ENCODE results near the gene ANXA11. TPM values are rescaled to one million over a fixed set of nuclear protein-coding genes. Genes with fewer than 3 reads are reported as not detected.
A peak's percentile ranks its signal among the peaks of the same experiment; 100 is the strongest.

Gene ANXA11
- total RNA-seq, 1 donor from 2014 or later = 390 TPM

GRCh38 chr10:80154626-80154977, 50.7 kb downstream of the ANXA11 start:
- peaks cover 88% of the 10 kb centered on the region for H3K36me3 ChIP-seq
- H3K4me3 ChIP-seq = no peak overlapping the region
- peaks cover 7% of the 10 kb centered on the region for H3K9me3 ChIP-seq (replicated peaks)
- no peak for DNase-seq
- intact Hi-C loops (cut with micrococcal nuclease) = no loop called here
- H3K27me3 ChIP-seq (ENCODE audit: low read depth) = no peaks in the 10 kb centered on the region
- TF ChIP-seq CTCF (IDR thresholded peaks at IDR 0.05; ENCODE audit: borderline replicate concordance) = no peak
- no peak overlapping the region for H3K27ac ChIP-seq (replicated peaks)
- peaks cover 45% of the 10 kb centered on the region for H3K4me1 ChIP-seq

GRCh38 chr10:80153460-80153859, 51.9 kb downstream of the ANXA11 start:
- no peak for DNase-seq
- no peak for TF ChIP-seq CTCF (IDR thresholded peaks at IDR 0.05; ENCODE audit: borderline replicate concordance)
- Histone ChIP-seq H3K9me3 (replicated peaks) (peaks cover 17% of the 10 kb centered on the region), H3K27ac (replicated peaks) (peak overlapping the region; percentile 34), H3K27me3 (ENCODE audit: low read depth) (no peaks in the 10 kb centered on the region), H3K36me3 (peaks cover 95% of the 10 kb centered on the region), H3K4me1 (peaks cover 34% of the 10 kb centered on the region), H3K4me3 (no peak overlapping the region)
- intact Hi-C loops (cut with micrococcal nuclease) = no loop called here

- TF ChIP-seq CTCF (IDR thresholded peaks at IDR 0.05; ENCODE audit: borderline replicate concordance) = no peak
- peaks cover 17% of the 10 kb centered on the region for H3K9me3 ChIP-seq (replicated peaks)
- DNase-seq = no peak
- H3K4me3 ChIP-seq = no peak overlapping the region
- intact Hi-C loops (cut with micrococcal nuclease) = no loop called here
- peaks cover 95% of the 10 kb centered on the region for H3K36me3 ChIP-seq
- peak overlapping the region; percentile 34 for H3K27ac ChIP-seq (replicated peaks)
- peaks cover 27% of the 10 kb centered on the region for H3K4me1 ChIP-seq
- no peaks in the 10 kb centered on the region for H3K27me3 ChIP-seq (ENCODE audit: low read depth)
Observed at GRCh38 chr10:80152820-80153219, 52.5 kb downstream of the ANXA11 start.

GRCh38 chr10:80150172-80150571, 55.2 kb downstream of the ANXA11 start:
- peak overlapping the region; percentile 24 for H3K27ac ChIP-seq (replicated peaks)
- intact Hi-C loops (cut with micrococcal nuclease) = no loop called here
- no peaks in the 10 kb centered on the region for H3K27me3 ChIP-seq (ENCODE audit: low read depth)
- no peak overlapping the region for H3K4me3 ChIP-seq
- peaks cover 69% of the 10 kb centered on the region for H3K36me3 ChIP-seq
- no peak for DNase-seq
- no peak for TF ChIP-seq CTCF (IDR thresholded peaks at IDR 0.05; ENCODE audit: borderline replicate concordance)
- H3K4me1 ChIP-seq = peaks cover 20% of the 10 kb centered on the region
- peaks cover 17% of the 10 kb centered on the region for H3K9me3 ChIP-seq (replicated peaks)

GRCh38 chr10:80149123-80149522, 56.2 kb downstream of the ANXA11 start:
- Histone ChIP-seq H3K4me3 (no peak overlapping the region), H3K36me3 (peaks cover 58% of the 10 kb centered on the region), H3K27ac (replicated peaks) (no peak overlapping the region), H3K27me3 (ENCODE audit: low read depth) (no peaks in the 10 kb centered on the region), H3K9me3 (replicated peaks) (peaks cover 17% of the 10 kb centered on the region), H3K4me1 (peaks cover 31% of the 10 kb centered on the region)
- TF ChIP-seq CTCF (IDR thresholded peaks at IDR 0.05; ENCODE audit: borderline replicate concordance) = no peak
- no peak for DNase-seq
- intact Hi-C loops (cut with micrococcal nuclease) = no loop called here

All from left ventricle myocardium inferior (tissue), 1 donor.